Stimulated activated naive CD8-positive, alpha-beta T cell treated with anti-CD3 and anti-CD28 coated beads, Interleukin-15, Interleukin-2, amounts not matched to agents 100 ng/mL and 50 ng/mL, for 24 hours (primary cell): ENCODE data around the gene LUC7L.

Source experiments
- H3K27ac Mint-ChIP-seq: one replicate; pipeline ENCODE4 v1.8.0; 2021; ENCODE audit warnings: mild to moderate bottlenecking, mixed read lengths
- H3K27me3 Mint-ChIP-seq: one replicate; pipeline ENCODE4 v1.8.0; 2021; ENCODE audit warnings: mixed read lengths
- H3K36me3 Mint-ChIP-seq: one replicate; pipeline ENCODE4 v1.8.0; 2021; ENCODE audit warnings: low read depth, mixed read lengths
- H3K4me1 Mint-ChIP-seq: one replicate; pipeline ENCODE4 v1.8.0; 2021; ENCODE audit warnings: low read depth, mixed read lengths
- H3K4me3 Mint-ChIP-seq: one replicate; pipeline ENCODE4 v1.8.0; 2021; ENCODE audit warnings: mild to moderate bottlenecking, mixed read lengths
- H3K9me3 Mint-ChIP-seq: one replicate; pipeline ENCODE4 v1.8.0; 2021; ENCODE audit warnings: mixed read lengths

Gene LUC7L

DNA sequence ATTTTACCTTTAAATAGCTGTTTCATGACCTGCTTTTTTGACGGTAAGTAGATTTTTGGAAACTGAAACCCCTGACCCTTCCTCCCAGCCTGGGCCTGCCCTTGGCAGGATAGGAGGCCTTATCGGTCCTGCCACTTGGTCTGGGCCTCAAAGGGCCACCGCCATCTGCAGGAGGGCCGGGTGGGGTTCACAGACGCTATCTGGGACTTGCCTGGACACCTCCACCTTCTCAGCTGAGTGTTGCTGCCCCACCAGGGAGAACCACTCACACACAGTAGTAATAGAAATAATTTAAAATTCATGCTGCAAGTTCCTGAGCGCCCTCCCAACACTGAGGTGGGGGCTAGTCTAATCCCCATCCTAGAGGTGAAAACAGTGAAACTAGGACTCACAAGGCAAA is 86.2 kb downstream of the LUC7L start:
- Mint-ChIP-seq H3K4me1 (peaks cover 5% of the 10 kb centered on the region), H3K27me3 (peaks cover 7% of the 10 kb centered on the region), H3K27ac (no peak overlapping the region), H3K4me3 (no peak overlapping the region), H3K9me3 (no peaks in the 10 kb centered on the region), H3K36me3 (no peaks in the 10 kb centered on the region)

- Mint-ChIP-seq H3K27ac (no peak overlapping the region), H3K27me3 (peaks cover 7% of the 10 kb centered on the region), H3K36me3 (no peaks in the 10 kb centered on the region), H3K9me3 (no peaks in the 10 kb centered on the region), H3K4me3 (no peak overlapping the region), H3K4me1 (peaks cover 5% of the 10 kb centered on the region)
Measured at GRCh38 chr16:142405-142967, 86.8 kb downstream of the LUC7L start.

GRCh38 chr16:140175-140857 is 88.9 kb downstream of the LUC7L start:
- peaks cover 7% of the 10 kb centered on the region for H3K27me3 Mint-ChIP-seq
- peak overlapping the region; percentile 55 for H3K4me3 Mint-ChIP-seq

More at GRCh38 chr16:140175-140857, 88.9 kb downstream of the LUC7L start:
- H3K9me3 Mint-ChIP-seq, result no peaks in the 10 kb centered on the region
- no peak overlapping the region for H3K27ac Mint-ChIP-seq
- peaks cover 5% of the 10 kb centered on the region for H3K36me3 Mint-ChIP-seq
- peaks cover 19% of the 10 kb centered on the region for H3K4me1 Mint-ChIP-seq
